GM18520 (cell line): ENCODE results near the gene RTEL1.

Experiments
- ATAC-seq: cut with Tn5 transposase; IDR thresholded peaks from one replicate; pipeline ENCODE4 v1.9.1; 2021; ENCODE audit not compliant: unreplicated experiment

The RTEL1 gene

GRCh38 chr20:63698739-63699465 is 40.8 kb downstream of the RTEL1 start:
- no peak for ATAC-seq

GRCh38 chr20:63699466-63700198 is 41.5 kb downstream of the RTEL1 start:
- no peak for ATAC-seq

GRCh38 chr20:63700199-63701050 is 42.3 kb downstream of the RTEL1 start:
- ATAC-seq = no peak

- ATAC-seq = no peak
These were observed 42.9 kb downstream of the RTEL1 start for GRCh38 chr20:63701051-63701328.

- no peak for ATAC-seq
These were observed 43.4 kb downstream of the RTEL1 start for GRCh38 chr20:63701329-63702035.

- ATAC-seq = no peak
These were observed 44.0 kb downstream of the RTEL1 start for GRCh38 chr20:63702036-63702665.

GRCh38 chr20:63702751-63703470 is 44.8 kb downstream of the RTEL1 start:
- ATAC-seq = no peak

- no peak for ATAC-seq
These were observed 45.4 kb downstream of the RTEL1 start for GRCh38 chr20:63703471-63703975.

- ATAC-seq = no peak
These were observed 46.0 kb downstream of the RTEL1 start for GRCh38 chr20:63703976-63704748.

- ATAC-seq = no peak
These were observed 46.6 kb downstream of the RTEL1 start for GRCh38 chr20:63704749-63705117.

- ATAC-seq = no peak
These were observed 47.3 kb downstream of the RTEL1 start for GRCh38 chr20:63705232-63706026.

GRCh38 chr20:63706027-63706695 is 48.0 kb downstream of the RTEL1 start:
- ATAC-seq = no peak

GRCh38 chr20:63706852-63707557 is 48.9 kb downstream of the RTEL1 start:
- no peak for ATAC-seq

GRCh38 chr20:63707558-63708300 is 49.6 kb downstream of the RTEL1 start, which contains the start of the genes ARFRP1 and ZGPAT:
TSS of gene ARFRP1 (minus strand) at chr20:63707976. CDS start at chr20:63707091, 885 bp downstream.
TSS of gene ZGPAT (plus strand) at chr20:63708039. CDS start at chr20:63708581, 542 bp downstream.
- peak; percentile 57 for ATAC-seq

GRCh38 chr20:63708301-63709148 is 50.4 kb downstream of the RTEL1 start:
- ATAC-seq = no peak
